Limb (tissue), 2 donors: ENCODE measurements around the gene WNT11.
A peak's percentile ranks its signal among the peaks of the same experiment; 100 is the strongest.

ENCODE experiments used
- DNase-seq, 2 donors: peaks; one replicate each; pipeline ENCODE4 v3.0.0-alpha.2; 2016; ENCODE audit errors: extremely low spot score in 2 of 2

Gene WNT11

DNA sequence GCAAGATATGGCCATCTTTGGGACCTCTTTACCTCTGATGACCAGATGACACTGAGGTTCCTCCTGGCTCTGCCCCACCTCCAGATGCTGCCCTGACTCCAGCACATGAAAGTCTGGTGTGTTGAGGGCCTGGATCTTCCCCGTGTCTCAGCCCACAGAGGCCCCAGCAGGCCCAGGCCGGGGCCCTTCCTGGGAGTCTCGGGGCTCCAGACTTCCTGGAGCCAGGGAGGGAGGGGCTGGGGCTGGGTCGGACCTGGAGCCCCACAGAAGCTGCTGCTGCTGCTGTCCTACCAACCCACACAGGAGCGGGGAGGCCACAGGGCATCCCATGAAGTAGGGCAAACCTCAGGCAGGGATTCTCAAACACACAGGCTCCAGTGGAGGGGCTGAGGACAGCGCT is 32.2 kb upstream of the WNT11 start:
- no peak for DNase-seq

DNA sequence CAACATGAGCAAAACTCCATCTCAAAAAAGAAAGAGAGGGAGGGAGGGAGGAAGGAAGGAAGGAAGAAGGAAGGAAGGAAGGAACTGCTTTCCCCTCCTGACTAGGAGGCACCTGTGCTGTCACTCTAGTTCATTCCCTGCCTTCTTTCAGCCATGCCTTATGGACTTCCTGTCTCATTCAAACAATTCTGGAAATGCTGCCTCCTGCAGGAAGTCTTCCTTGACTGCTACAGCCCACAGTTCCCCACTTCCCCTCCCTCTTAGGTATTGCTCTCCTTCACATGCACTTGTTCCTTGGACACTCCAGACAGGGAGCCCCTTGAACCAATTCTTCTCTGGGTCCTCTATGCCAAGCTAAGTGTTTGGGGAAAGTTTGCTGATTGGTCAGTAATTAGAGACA is 31.6 kb upstream of the WNT11 start:
- no peak for DNase-seq

DNA sequence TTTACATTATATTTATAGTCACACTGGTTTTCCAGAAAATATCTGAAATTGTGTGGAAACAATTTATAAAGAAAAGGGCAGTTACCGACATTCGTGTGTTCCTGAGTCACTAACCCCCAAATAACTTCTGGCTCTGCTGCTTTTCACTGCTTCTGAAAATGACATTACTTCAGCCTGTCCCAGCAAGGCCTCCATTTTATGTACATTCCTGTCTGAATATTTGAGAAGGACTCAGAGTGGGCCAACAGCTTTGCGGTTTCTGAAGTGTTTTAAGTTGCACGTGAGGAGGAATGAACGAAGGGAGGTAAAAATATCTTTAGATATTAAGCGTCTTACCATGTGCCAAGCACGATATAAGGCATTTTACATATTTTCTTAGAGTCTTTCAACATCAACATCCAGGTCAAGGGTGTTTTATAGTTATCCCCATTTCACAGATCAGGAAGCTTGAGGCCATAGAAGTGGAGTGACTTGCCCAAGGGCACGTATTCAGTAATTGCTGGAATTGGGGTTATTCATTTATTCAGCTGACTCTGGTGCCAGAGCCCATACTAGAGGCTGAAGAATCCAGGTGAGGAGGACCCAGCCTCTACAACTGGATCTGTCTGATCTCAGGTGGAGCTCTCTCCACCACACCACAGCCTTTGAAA is 30.8 kb upstream of the WNT11 start:
- no peak for DNase-seq

DNA sequence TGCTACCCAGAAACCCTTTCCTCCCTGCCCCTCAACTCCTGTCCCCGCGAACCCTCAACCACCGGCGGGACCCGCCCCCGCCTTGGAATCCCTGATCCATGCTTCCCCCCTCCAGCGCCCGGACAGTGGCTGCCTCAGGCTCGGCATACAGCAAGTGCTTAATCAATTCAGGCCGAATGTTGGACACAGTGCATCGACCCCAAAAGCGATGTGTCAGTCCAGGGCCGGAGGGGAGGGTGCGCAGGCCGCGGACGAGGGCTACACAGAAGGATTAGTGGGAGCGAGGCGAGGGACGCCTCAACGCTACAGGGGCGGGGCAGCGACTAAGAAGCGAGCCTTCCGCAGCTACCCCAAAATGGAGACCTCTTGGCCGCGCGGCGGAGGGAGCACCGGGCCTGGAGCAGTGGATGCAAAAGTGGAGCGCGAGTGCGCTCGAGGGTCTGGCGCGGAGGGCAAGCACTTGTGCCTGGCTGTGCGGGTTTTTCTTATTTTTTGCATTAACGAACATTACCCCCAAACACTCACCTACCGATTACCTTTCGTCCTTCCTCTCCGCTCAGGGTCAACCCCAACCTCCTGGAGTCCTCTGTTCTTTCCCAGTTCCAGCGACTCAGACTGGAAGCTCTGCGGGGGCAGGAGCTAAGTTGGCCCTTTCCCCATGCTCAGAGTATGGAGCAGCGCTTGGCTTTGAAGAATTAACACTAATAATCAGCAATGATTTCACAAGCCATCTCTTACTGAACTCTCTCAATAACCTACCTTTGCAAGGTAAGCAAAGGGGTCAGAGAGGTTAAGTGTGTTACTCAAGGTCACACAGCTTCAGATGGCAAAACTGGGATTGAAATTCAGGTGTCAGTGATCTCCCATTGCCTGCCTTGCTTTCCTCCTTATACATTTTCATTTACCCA is 30.0 kb upstream of the WNT11 start:
- no peak for DNase-seq

DNA sequence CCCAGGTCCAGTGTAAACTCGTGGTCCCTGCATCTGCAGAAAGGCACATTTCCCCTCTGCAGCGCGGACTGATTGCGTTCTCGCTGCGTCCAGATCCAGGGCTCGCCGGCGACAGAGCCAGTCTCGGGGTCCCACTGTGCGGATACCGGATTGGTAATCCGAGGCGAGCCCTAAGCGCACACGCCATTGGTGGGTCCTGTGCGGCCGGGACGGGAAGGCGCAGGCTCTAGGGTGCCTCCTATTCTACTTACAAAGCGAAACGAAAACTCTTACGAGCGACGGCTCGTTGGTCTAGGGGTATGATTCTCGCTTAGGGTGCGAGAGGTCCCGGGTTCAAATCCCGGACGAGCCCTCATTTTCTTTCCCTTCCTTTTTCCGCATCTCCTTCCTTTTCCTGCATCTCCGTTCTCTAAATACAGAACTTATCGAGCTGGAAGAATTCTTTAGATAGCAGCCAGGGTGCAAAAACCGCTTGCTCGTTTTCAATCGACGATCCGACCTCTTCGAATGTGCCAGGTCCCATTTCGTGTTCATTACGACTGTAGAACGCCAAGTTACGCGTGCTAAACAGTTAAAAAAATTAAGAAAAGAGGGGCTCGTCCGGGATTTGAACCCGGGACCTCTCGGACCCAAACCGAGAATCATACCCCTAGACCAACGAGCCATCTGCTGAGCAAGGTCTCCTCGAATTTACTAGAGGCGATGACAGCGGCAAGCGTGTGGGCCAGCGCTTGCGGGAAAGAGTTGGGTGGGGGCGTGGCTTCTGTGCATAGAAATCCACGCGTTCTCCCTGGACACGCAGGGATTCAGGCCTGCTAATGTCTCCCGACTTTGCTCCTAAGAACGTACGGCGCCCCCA is 29.2 kb upstream of the WNT11 start:
- DNase-seq: peak; percentile 94 to 97

DNA sequence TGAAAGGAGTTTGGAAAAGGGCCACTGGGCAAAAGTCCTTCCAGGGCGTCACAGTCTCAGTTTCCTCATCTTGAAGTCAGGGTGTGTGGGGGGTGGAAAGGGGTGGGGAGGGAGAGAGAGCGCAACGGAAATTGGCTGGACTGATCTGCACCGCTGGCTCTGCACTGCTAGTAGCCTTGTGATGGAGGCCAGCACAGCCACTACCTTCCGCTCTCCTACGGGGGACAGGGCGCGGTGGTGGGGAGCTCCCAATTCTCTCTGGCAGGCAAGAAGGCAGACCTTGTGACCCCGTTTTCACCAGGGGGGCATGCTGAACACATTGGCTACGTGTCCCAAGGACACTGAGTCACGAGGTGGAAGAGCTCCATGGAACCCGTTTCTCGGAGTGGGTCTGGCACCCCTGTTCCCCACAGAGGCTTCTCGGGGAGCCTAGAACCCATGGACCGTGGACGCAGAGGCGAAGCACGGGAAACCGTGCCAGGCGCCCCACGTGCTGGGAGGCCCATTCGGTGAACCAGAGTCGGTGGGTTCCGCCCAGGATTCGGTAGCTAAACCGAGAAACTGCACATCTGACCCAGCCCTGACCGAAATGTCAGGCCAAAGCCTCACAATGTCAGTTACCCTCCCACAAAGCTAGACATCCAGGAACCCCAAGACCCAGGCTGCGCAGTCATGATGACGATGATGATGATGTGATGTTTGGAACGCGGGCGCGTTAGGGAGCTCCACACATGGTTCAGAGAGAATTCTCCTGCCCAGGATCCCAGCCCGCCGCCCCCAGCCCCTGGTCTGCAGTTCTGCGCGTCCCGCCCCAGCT is 28.3 kb upstream of the WNT11 start:
- peak; percentile 59 to 62 for DNase-seq

DNA sequence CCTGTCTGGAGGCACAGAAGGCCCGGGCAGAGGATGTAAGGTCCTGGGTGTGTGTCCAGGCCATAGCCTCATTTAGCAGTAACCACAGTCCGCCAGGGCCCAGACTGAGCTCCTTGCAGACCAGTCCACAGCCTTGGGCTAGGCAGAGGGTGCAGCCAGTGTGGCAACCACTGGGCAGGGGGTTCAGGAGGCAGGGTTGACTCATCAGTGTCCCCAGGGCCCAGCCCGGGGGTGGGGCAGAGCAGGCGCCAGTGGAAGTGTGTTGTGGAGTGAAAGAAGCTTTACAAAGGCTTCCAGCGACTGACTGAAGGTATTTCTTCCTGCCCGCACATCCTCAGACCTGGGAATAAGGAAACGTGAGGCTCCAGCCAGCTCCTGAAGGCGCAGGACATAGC is 27.7 kb upstream of the WNT11 start:
- DNase-seq: no peak

DNA sequence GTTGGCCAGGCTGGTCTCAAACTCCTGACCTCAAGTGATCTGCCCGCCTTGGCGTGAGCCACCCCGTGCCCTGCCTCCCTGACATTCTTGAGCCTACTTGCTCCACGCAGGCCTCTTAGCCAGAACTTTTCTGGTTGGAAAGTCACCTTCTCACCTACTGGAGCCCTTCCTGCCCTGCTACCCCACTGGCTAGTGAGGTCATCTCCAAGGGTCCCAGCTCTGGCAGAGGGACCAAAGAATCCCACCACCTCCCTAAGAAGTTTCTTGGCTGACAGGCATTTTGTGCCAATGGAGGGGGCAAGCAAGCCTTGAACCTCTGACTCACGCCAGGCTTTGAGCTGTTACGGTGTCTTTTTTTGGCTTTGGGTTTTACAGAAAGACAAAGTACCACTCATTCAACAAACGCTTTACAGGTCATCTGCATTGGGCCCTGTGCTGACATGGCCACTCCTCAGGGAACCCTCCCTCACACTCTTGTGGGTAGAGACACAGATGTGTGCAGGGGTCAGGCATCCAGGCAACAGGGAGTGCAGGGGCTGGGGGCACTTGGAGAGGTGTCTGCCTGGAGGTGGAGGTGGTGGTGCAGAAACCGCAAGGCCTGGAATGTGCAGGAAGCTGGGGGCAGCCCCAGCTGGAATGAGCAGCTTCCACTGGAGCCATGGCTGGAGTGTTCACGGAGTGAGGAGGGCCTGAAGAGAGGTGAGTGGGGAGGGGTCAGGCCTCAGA is 27.1 kb upstream of the WNT11 start:
- no peak for DNase-seq

DNA sequence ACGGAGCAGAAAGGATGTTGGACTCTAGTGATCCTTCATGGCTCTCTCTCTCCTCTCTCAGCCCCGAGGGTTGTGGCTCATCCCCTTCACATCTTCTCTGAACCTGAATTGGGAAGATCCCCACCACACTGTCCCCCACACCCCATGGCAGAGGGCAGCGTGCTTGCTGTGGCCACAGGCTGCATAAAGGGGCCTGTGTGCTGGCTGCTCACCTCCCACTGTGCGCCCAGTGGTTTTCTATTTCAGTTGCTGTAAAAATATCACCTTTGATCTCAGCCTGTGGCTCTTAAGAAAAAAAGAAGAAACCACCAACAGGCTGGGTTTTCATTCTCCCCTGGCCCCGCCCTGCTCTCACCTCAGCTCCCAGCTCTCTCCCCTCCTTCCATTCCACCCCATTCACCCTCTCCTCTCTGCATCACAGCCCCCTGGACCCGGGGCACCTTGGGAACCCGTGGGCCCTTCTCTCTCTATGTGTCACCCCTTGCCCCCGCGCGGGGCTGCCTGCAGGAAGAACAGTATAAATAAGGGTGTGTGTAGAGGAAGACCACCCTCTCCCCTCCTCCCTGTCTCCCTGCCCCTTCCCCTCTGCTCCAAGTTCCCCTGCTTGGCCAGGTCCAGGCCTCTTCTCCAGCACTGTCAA is 25.8 kb upstream of the WNT11 start:
- DNase-seq: no peak

DNA sequence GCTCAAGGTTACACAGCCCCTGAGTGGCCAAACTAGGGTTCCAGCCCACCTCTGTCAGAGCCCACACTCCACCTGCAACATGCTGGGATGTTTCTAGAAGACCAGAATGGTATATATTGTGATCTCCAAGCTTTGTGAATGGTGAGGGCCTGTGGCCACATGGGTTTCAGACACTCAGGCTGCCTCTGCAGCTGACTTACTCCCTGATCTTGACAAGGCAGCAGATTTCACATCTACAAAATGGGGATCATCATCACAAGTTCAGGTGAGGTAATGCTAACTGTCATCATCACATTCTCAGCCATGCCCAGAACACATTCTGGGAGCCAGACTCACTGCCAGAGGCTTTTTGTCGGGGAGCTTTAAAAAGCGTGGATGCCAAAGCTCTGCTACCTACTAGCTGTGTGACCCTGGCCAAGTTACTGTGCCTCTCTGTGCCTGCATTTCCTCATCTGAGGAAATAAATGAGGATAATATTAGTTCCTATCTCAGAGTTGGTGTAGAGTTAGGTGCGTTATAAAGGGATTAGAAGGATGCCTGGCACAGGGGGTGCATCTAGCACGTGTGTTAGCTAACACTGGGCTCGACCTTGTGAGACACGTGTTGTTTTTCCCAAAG is 24.9 kb upstream of the WNT11 start:
- DNase-seq: no peak

DNA sequence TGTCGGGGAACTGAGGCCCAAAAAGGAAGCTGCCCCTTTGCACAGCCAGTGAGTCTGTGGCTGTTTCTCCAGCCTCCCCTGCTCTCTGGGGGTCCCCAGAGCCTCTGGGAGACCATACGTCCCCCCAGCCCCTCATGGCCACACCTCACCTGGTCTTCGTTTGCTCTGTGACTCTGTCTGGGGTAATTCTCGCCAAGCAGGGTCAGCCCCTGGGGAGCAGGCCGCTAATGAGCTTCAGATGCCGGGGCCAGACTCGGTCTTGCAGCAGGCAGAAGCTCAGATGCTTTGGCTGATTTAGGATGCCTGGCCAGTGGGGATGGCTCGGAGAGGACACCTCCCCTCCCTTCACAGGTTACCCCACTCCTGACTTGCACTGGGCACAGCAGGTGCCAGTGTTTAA is 24.1 kb upstream of the WNT11 start:
- DNase-seq: no peak

DNA sequence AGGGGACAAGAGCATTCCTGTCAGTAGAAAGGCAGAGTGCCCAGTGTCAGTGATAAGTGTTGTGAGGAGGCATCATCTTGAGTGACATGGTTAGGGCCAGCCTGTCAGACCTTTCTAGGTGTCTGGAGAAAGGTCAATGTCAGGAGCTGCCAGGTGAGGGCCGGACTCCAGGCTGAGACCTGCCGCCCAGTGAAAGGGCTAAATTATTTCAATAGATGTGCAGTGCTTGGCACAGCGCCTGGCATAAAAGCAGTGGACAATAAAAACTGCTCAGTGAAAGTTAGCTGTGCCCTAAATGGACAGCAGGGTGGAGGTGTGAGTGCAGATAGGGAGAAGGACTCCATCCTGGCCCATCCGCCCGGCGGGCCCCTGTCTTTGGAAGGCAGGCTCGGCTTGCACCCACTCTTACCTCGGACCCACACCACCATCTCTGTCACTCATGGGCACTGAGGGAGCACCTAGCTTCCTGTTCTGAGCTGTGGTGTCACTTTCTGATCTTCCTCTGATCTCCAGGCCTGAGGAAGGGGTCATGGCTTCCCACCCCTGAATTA is 23.5 kb upstream of the WNT11 start:
- no peak for DNase-seq

DNA sequence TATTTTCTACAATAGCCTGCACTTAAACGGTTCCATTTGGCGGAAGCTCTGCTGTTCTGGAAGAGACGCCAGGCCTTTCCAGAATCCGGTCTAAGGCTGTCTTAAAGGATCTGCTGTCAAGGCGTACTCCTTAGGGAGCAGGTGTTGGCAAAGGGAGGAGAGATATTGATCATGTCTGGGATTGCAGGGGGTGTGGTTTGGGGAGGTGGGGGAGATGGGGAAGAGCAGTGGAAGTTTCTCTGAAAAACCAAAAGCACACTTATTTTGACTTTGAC is 22.5 kb upstream of the WNT11 start:
- DNase-seq: peak in 1 of 2 donors; percentile 52

DNA sequence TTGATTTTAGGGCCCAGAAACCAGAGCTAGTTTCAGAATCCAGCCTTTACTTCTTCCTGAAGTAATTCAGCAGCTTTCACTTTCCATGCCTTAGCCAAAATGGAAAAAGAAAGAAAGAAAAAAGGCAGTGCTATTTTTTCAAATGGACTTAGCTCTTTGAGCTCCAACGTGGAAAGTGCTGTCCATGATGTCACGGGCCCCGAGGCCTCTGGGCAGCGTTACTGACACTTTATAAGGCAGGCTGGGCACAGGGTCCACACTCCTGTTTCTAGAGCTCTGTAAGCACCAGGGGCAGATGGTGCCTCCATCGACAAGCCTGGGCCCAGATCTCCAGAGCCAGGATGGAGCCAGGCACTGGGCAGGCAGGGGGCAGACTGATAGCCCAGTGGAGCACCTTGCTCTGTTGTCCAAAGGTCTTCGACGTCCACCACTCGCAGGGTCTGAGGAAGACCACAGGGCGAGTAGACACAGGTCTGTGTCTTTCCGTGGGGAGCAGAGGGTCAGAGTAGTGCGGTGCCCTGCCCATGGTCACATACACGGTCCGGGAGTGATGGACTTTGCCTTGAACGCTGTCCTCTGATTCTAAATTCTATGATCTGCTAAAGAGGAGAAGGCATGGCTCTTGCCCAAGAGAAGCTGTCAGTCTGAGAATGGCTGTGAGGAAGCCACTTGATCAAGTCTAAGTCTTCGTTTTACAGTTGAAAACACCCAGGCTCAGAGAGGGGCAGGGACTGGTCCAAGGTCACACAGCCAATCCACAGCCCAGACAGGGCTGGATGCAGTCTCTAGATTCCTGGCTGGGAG is 22.0 kb upstream of the WNT11 start:
- DNase-seq: no peak

DNA sequence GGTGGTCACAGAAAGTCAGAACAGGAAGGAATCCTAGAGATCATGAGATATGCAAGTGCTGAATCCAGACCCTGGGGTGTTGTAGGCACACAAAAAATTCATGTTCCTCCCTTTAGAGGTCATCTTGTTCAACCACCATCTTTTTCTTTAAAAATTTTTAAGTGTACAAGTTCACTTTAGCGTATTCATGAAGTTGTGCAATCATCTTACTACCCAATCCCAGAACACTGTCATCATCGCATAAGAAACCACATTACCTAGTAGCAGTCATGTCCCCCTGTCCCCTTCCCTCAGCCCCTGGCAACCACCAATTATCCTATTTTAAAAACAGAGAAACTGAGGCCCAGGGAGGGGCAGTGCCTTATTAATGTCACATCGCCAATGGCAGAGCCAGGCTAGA is 20.3 kb upstream of the WNT11 start:
- DNase-seq: no peak

DNA sequence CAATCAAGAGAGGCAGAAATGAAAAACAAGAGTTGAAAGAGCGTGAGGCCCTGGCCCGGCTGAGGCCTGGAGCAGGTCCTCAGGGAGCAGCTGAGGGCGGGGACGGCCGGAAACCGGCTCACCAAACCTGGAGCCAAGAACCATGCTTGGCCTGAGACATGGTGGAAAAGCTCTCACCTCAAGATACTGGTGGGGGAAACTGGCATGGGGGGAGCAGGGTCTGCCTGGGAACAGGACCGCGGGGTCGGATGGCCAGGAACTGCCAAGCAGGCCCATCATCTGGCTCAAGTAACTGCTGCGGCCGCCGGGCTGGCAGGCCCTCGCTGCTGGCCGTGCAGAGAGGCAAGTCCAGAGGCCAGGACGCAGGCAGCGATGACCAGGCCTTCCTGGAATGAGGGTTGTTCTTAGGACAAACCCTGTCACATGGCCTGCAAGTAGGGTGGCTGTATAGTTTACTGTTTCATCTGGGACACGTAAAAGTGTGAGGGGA is 18.9 kb upstream of the WNT11 start:
- no peak for DNase-seq

DNA sequence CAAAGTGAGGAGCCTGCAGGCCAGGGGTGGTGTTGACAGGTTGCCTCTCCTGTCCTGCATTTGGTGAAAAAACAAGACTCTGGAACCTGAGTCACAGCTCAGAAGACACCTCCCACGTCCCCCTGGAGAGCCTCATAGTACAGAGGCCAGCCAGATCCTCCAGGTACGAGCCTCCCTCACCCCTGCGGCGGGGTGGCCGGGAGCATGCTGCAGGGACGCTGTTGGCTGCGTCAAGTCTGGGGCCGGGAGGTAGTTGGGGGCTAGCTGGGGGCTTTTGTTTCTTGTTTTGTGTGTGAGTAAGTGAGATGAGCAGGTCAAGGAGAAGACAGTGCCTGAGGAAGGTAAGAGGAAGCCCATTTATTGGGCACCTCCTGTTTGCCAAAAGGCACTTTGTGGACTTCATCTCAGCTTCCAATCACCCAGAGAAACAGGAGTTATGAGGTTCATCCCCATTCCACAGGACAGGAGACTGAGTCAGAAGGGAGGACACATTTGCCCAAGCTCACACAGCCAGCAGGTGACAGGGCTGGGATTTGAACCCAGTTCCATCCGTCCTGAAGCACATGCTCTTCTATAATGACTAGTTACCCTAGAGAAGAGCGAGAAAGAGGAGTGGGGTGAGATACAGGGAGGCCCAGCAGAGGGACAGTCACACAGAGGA is 18.3 kb upstream of the WNT11 start:
- no peak for DNase-seq

DNA sequence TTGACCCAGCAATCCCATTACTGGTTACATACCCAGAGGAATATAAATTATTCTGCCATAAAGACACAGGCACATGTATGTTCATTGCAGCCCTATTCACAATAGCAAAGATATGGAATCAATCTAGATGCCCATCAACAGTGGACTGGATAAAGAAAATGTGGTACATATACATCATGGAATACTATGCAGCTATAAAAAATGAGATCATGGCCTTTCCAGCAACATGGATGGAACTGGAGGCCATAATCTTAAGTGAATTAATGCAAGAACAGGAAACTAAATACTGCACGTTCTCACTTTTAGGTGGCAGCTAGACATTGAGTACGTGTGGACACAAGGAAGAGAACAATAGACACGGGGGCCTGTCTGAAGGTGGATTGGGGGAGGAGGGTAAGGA is 15.1 kb upstream of the WNT11 start:
- DNase-seq: no peak
